LNCaP clone FGC (cell line): ENCODE measurements around the gene LRP1-AS.

Experiments used
- DNase-seq: peaks from one replicate; pipeline ENCODE4 v3.0.0-alpha.2; 2011; ENCODE audit warnings: low read depth
- H3K4me3 ChIP-seq: 2 replicates; pipeline ENCODE4 v1.5.1; 2011; ENCODE audit warnings: mild to moderate bottlenecking, low read depth, low read length, control low read depth
- CTCF ChIP-seq: IDR thresholded peaks from 2 replicates; pipeline ENCODE4 v1.5.1; 2012; ENCODE audit warnings: mild to moderate bottlenecking; ENCODE audit not compliant: control insufficient read depth, insufficient read depth; ENCODE audit errors: extremely low read depth

The LRP1-AS gene

DNA sequence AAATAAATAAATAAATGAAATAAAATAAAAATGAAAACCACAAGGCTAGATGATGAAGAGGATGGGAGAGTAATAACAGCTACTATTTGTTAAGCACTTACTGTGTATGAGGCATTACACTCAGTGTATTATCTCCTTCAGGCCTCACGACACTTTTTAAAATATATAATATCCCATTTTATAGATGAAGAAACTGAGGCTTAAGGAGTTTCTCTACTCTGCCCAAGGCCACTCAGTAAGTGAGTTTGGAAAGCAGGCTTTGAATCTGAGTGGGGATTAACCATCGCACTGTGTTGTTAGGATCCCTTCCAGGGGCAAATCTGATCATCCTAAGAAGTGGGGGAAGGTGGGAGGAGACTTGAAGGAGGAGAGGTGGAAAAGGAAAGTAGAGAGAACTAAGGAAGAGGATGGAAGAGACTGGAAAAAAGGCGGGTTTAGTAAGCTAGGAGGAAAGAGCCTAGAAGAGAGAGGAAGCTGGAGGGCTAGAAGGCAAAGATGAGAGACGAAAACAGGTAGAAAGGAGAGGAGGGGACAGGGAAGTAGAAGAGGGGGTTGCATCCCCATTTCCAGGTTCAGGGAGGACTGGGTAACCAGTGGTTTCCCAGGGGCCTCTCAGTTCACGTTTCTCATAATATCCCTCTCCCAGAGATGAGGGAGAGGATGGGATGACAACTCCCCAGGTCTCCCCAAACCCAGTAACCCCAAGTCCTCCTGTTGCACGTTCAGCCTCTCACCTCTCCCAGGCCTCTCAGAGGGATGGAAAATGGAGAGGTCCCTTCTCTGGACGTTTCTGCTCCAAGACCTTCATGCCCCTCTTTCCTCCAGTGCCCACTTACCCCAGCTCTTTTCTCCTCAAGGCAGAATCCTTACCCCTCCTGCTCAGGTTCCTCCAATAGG lies 38.0 kb downstream of the LRP1-AS start:
- H3K4me3 ChIP-seq = no peak overlapping the region
- TF ChIP-seq CTCF = no peak
- DNase-seq = no peak

DNA sequence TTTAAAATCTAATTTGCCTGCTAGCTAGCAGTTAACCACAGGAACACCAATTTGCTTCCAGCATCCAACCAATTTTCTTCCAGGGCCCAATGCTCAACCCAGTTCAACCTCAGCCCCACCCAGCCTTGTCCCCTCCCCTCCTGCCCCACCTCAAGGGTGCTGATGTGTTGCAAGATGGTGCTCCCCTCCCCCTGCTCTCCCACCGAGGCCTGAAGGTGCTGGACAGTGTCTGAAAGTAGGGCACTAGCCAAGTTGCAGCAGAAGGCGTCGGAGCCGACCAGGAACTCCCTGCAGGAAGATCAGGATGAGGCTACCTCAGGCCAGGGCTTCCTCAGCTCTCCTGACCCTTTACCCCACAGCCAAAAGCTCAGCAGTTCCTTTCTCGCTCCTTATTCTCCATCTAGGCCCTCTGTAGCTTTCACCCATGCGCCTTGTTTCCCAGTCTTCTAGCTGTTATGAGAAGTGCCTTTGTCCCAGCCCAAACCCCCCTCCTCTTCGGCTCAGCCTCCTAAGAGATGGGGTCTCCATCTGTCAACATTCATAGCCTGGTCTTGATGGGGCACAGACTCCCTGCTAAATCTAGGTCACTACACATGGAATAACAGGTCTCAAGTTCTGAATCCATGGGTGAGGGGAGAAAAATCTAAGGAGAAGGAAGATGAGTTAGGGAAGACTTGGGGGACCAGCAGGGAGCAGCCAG lies 39.8 kb downstream of the LRP1-AS start:
- H3K4me3 ChIP-seq = no peak overlapping the region
- TF ChIP-seq CTCF = no peak
- no peak for DNase-seq

GRCh38 chr12:57106021-57106708 lies 41.3 kb downstream of the LRP1-AS start:
- TF ChIP-seq CTCF = no peak
- H3K4me3 ChIP-seq = no peak overlapping the region
- DNase-seq = no peak

DNA sequence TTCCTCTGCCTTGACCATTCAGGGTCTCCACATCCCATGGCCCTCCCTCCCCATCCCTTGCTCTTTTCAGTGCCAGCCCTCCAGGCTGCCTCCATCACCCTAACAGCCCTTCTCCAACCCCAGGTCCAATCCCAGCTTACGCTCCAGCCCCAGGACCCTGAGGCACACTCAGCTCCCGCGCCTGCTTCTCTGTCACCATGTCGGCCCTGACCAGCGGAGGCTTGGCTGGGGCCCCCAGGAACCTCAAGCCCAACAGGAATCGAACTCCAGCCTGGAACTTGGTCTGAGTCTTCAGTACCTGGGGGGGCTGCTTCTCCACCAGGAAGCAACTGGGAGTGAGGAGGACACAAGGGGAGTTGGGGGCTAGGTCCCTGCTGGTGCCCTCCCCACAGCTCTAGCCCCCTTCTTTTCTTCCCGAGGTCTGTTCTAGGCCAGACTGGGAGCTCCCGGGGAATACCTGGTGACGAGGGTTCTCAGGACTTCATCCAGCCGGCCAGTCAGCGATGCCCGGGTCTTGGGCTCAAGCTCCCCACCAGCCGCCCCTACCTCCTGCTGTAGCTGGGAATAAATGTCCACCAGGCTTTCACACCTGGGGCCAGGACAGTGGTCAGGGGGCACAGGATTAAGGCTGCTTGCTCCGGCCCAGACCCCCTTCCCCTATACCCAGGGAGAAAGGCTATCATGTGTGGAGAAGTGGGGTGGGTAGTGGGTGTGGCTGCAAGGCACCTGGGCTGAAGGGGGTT lies 42.2 kb downstream of the LRP1-AS start:
- TF ChIP-seq CTCF = no peak
- no peak overlapping the region for H3K4me3 ChIP-seq

GRCh38 chr12:57104292-57104910 lies 43.0 kb downstream of the LRP1-AS start:
- no peak overlapping the region for H3K4me3 ChIP-seq
- DNase-seq = no peak
- no peak for TF ChIP-seq CTCF

More for the DNA sequence above, 42.2 kb downstream of the LRP1-AS start:
- no peak for DNase-seq

- TF ChIP-seq CTCF = no peak
- DNase-seq = no peak
- H3K4me3 ChIP-seq = no peak overlapping the region
Measured at GRCh38 chr12:57103856-57104255, 43.6 kb downstream of the LRP1-AS start.
